Mammary epithelial cell (primary cell): ENCODE measurements around the gene MLEC.

Source experiments
- EZH2 ChIP-seq: IDR thresholded peaks from 2 replicates; pipeline ENCODE4 v1.6.1; 2012; ENCODE audit warnings: low read length, inconsistent platforms, borderline replicate concordance
- TF ChIP-seq, protein P1 (sequence below), 2 donors: IDR thresholded peaks in 1 of 2; conservative IDR thresholded peaks in 1 of 2; 2 replicates each; pipeline ENCODE4 v1.5.1; 2011 to 2012; ENCODE audit warnings: inconsistent platforms in 2 of 2, low read length in 2 of 2, mild to moderate bottlenecking in 2 of 2, control low read depth in 1 of 2, low read depth in 1 of 2; ENCODE audit not compliant: insufficient read depth in 1 of 2; ENCODE audit errors: extremely low read depth in 1 of 2

GRCh38 chr12:120699553-120699952 is 12.6 kb downstream of the MLEC start:
- TF ChIP-seq EZH2 = no peak
- TF ChIP-seq, protein P1, sequence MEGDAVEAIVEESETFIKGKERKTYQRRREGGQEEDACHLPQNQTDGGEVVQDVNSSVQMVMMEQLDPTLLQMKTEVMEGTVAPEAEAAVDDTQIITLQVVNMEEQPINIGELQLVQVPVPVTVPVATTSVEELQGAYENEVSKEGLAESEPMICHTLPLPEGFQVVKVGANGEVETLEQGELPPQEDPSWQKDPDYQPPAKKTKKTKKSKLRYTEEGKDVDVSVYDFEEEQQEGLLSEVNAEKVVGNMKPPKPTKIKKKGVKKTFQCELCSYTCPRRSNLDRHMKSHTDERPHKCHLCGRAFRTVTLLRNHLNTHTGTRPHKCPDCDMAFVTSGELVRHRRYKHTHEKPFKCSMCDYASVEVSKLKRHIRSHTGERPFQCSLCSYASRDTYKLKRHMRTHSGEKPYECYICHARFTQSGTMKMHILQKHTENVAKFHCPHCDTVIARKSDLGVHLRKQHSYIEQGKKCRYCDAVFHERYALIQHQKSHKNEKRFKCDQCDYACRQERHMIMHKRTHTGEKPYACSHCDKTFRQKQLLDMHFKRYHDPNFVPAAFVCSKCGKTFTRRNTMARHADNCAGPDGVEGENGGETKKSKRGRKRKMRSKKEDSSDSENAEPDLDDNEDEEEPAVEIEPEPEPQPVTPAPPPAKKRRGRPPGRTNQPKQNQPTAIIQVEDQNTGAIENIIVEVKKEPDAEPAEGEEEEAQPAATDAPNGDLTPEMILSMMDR (conservative IDR thresholded peaks at IDR 0.05 in 1 of 2, IDR thresholded peaks at IDR 0.05 in 1 of 2; ENCODE audit: extremely low read depth in 1 of 2, insufficient read depth in 1 of 2, low read depth in 1 of 2, low read length in 2 of 2) = no peak
